HG03039 (cell line): ENCODE results near the gene ACER3.
"Not testable (repeated sequence)": the region's sequence is repeated elsewhere in the genome, so short reads cannot be mapped to it uniquely, and the experiment has no call there.

Experiments used
- ATAC-seq: cut with Tn5 transposase; IDR thresholded peaks from one replicate; pipeline ENCODE4 v1.9.1; 2021; ENCODE audit warnings: mild to moderate bottlenecking, moderate library complexity; ENCODE audit not compliant: unreplicated experiment

Gene ACER3

DNA sequence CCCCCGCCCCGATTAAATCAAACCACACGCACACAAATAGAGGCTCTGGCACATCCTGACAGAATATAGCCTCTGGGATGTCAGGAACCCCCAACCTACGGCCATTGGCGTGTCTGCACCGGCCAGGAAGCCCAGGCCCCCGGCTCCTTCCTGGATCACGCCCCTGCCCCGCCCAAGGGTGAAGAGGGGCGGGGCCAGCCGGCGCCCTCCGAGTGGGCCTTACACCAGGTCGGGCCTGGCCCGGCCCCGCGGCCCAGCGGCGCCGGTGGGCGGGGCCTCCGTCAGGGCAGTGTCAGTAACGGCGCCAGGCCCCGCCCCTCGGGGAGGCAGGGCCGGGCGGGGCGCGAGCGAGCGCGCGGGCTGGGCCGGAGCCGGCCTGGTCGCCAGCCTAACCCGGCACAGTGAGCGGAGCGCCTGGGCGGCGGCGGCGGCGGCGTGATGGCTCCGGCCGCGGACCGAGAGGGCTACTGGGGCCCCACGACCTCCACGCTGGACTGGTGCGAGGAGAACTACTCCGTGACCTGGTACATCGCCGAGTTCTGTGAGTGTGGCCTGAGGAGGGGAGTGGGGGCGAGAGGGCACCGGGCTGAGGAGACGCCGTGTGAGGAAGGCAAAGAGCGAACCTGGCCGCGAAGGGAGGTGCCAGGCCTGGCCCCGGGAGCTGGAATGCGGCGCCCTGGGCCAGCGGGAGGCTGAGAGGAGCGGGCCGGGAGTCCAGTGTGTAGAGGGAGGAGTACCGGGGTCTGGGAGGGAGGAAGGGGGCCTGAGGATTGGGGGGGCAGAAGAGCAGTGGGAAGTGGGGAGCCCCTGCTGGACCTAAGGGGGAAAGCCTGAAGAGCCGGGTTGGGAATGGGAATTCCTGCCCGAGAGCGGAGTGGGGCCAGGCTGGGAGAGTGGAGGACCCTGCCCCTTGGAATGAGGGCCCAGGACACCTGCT, at the start of gene ACER3:
TSS of gene ACER3 (plus strand) at position 380 of the 937 bp plus-strand sequence. CDS start at position 439, 59 bp downstream.
- peak; percentile 87 for ATAC-seq

DNA sequence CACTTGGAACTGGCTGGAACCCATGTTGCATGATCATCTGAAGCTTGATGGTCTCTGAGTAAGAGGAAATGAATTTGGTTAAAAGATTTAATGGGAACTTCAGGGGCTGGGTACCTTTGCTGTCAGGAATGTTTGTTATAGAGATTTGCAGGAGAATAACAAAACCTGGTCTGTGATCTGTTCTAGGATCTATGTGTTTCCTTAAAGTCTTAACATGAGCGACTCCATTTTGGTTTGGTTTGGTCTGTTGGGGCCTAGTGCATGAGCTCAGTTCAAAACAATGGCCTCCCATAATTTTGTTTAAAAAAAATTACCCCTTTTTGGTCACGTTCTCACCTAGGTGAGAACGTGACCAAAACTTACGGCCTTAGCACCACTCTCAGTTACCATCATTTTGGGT, 49.5 kb upstream of the ACER3 start:
- ATAC-seq, result no peak

- ATAC-seq, result no peak
Observed at GRCh38 chr11:76814414-76814813, 46.3 kb upstream of the ACER3 start.

GRCh38 chr11:76815678-76816077, 45.0 kb upstream of the ACER3 start:
- ATAC-seq, result not testable (repeated sequence)

GRCh38 chr11:76820184-76820566, 40.5 kb upstream of the ACER3 start:
- ATAC-seq, result no peak

DNA sequence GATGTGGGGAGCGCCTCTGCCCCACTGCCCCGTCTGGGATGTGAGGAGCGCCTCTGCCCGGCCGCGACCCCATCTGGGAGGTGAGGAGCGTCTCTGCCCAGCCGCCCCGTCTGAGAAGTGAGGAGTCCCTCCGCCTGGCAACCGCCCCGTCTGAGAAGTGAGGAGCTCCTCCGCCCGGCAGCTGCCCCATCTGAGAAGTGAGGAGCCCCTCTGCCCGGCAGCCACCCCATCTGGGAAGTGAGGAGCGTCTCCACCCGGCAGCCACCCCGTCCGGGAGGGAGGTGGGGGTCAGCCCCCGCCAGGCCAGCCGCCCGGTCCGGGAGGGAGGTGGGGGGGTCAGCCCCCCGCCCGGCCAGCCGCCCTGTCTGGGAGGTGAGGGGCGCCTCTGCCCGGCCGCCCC, 39.3 kb upstream of the ACER3 start:
- not testable (repeated sequence) for ATAC-seq

DNA sequence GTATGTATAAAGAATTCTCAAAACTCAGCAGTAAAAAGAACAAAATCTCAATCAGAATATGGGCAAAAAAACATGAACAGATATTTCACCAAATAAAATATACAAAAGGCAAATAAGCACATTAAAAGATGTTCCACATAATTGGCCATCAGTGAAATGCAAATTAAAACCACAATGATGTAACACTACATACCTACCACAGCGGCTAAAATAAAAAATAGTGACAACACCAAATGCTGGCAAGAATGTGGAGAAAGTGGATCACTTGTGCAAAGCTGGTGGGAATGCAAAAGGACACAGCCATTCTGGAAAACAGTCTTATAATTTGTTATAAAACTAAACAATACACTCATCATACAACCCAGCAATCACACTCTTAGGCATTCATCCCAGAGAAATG, 38.3 kb upstream of the ACER3 start:
- no peak for ATAC-seq

DNA sequence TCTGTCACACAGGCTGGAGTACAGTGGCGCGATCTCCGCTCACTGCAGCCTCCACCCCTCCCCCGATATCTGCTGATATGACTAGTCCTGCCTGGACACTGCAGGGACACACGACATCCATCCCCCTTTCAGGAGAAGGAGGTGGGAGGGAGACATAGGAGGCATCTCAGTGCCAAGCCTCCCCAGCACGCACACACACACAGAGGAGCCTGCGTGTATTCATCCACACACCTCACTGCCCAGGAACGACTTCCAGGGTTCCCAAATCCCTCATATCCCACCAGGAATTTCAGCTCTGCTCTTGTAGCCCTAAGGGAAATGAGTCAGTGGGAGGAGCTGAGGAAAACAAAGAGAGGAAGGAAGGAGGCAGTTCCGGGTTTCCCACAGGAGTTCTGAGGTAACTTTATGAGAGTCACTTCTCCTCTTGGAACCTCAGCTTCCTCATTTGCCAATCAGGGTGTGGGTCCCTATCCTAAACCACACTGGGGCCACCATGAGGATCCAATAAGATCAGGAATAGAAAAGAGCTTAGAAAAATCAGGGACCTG, 37.2 kb upstream of the ACER3 start:
- no peak for ATAC-seq

GRCh38 chr11:76824083-76824939, 36.4 kb upstream of the ACER3 start:
- ATAC-seq, result no peak

DNA sequence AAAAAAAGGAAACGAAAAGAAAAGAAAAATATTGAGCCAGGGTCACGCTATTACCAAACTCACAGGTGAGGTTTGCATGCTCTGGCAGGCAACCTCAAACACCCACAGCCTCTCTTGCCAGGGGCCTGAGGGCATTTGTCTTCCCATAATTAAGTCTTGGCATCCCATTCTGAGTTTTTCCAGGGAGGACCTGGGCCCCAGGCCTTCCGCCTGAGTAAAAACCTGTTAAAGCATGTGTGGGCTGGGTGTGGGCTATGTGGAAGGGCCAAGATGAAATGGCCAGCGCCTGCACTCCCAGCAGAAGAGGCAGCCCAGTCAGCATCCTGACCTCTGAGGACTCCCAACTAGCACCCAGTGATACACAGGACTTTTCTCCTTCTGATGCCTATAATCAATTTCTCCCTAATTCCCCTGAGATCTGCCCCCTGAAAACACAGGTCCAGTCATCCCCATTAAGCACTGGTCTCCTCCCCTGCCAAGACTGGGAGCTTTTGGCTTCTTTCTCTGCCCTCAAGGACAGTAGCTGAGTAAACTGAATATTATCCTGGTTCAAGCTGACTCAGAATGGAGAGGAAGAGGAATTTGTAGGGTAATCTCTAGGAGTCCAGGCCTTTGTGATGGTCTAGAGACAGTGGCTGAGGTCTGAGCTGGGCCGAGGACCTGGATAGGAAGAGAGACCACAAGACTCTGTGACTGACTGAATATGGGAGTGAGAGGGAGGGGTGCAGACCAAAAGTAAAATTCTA, 35.6 kb upstream of the ACER3 start:
- no peak for ATAC-seq

- ATAC-seq, result no peak
Observed at GRCh38 chr11:76825726-76826396, 34.9 kb upstream of the ACER3 start.

DNA sequence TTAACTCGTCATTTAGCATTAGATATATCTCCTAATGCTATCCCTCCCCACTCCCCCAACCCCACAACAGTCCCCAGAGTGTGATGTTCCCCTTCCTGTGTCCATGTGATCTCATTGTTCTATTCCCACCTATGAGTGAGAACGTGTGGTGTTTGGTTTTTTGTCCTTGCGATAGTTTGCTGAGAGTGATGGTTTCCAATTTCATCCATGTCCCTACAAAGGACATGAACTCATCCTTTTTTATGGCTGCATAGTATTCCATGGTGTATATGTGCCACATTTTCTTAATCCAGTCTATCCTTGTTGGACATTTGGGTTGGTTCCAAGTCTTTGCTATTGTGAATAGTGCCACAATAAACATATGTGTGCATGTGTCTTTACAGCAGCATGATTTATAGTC, 34.2 kb upstream of the ACER3 start:
- ATAC-seq, result not testable (repeated sequence)

DNA sequence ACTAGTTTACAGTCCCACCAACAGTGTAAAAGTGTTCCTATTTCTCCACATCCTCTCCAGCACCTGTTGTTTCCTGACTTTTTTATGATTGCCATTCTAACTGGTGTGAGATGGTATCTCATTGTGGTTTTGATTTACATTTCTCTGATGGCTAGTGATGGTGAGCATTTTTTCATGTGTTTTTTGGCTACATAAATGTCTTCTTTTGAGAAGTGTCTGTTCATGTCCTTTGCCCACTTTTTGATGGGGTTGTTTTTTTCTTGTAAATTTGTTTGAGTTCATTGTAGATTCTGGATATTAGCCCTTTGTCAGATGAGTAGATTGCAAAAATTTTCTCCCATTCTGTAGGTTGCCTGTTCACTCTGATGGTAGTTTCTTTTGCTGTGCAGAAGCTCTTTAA, 33.7 kb upstream of the ACER3 start:
- ATAC-seq, result not testable (repeated sequence)

DNA sequence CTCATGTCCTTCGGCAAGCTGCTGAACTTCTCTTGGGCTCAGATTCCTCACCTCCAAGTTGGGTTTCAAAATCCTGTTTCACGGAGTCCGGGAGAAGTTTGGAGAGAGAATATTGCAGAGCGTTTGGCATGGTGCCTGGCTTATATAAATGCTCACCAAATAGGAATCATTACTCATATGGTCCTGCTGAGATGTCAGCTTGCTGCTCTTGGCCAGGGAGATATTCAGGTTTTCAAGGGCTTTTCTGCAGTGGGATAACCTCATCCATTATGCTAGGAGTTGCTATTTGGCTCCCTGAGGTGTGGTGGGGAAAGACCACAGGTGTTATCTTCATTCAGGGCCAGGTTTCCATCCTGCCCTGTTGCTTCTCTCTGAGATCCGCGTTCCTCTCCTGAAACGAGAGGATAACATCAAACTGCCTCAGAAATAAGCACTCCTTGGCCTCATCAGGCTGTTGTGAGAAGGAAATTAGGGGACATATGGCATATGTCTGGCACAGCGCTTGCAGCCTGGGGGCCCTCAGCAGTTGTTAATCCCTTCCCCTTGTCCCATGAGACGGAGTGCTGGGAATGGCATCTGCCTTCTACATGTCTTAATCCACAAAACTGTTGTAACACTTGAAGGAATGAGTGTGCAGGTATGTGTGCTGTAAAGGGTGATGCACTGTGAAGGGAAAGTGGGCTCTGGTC, 29.9 kb upstream of the ACER3 start:
- no peak for ATAC-seq

GRCh38 chr11:76831686-76832310, 28.9 kb upstream of the ACER3 start:
- no peak for ATAC-seq

- ATAC-seq, result no peak
Observed at GRCh38 chr11:76832361-76832760, 28.4 kb upstream of the ACER3 start.

DNA sequence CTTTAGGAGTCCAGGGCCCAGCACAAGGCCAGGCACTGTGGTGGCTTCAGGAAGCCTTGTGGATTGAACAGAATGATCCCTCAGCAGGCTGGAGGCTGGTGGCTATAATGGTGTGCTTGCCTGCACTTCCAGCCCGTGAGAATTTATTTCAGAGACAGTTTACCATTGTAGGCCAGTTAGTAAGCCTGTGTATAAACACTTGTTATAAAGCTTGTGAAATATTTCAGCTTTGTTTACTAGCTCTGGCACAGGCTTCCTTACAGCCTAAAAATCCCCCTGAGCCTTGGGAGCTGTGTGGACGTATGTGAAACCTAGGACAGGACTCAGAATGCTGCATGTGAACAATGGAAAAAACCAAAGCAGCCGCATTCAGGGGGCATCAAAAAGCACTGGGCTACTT, 26.6 kb upstream of the ACER3 start:
- ATAC-seq, result no peak

DNA sequence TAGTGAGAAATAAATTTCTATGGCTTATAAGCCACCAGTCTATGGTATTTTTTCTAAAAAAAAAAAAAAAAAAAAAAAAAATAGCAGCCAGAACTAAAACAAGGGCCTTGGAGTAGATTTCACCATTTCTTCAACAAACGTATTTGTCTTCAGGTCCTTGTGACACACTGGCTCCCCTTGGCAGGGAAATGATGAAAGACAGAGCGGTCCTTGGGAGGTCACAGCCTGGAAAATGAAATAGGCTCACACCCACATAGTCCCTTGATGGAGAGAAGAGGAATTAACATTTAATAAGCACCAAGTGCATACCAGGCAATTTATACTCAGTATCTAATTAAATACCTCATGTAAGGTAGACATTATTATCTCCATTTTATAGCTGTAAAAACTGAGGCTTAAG, 25.7 kb upstream of the ACER3 start:
- ATAC-seq, result no peak

- no peak for ATAC-seq
Observed at GRCh38 chr11:76835928-76836612, 24.6 kb upstream of the ACER3 start.
